ENCODE results near the gene THSD4. TPM values are rescaled to one million over a fixed set of nuclear protein-coding genes. Genes with fewer than 3 reads are reported as not detected.

Gene THSD4
- total and polyA plus RNA-seq, 9 of the 15 experiments (the other 6 are each of a cell fraction or from before 2014, with no cell fraction given), result 0.04 TPM; not detected in 5

- TF ChIP-seq ATF2 (CRISPR knock-in tag; IDR thresholded peaks at IDR 0.05) (no peak), CTBP1 (IDR thresholded peaks at IDR 0.05; ENCODE audit: borderline replicate concordance) (no peak), ARNT (IDR thresholded peaks at IDR 0.05) (no peak), MYBL2 (IDR thresholded peaks at IDR 0.05; ENCODE audit: low read depth) (no peak), MYBL2 (CRISPR knock-in tag; IDR thresholded peaks at IDR 0.05; ENCODE audit: borderline replicate concordance) (no peak), ELF1 (tag; IDR thresholded peaks at IDR 0.05) (no peak)
Measured at GRCh38 chr15:71111181-71111565, 4.1 kb upstream of the THSD4 start (continued).

GRCh38 chr15:71111950-71112349 lies 3.3 kb upstream of the THSD4 start:
- Histone ChIP-seq H3K4me3 (no peak overlapping the region), H3K27me3 (ENCODE audit: control insufficient read depth in 2 of 2, insufficient read depth in 2 of 2, low read length in 2 of 2) (peaks cover 9% of the 10 kb centered on the region in 2 experiments; a peak in 3 of 5 replicates), H3K27ac (ENCODE audit: extremely low read depth, low read depth, low read length) (no peak overlapping the region), H3K4me1 (replicated peaks in 1 of 2; ENCODE audit: control insufficient read depth in 2 of 2, insufficient read depth in 2 of 2, low read length in 2 of 2) (peaks cover 0 to 15% of the 10 kb centered on the region in 2 experiments; a peak in 2 of 5 replicates), H3K4me2 (ENCODE audit: insufficient read depth, low read length) (no peak overlapping the region), H3K9me3 (replicated peaks; ENCODE audit: control insufficient read depth, insufficient read depth, low read depth, low read length) (no peaks in the 10 kb centered on the region), H3K9me1 (ENCODE audit: control insufficient read depth, insufficient read depth, low read length) (no peaks in the 10 kb centered on the region), H3K9ac (ENCODE audit: insufficient read depth in 1 of 2, low read depth in 2 of 2, low read length in 2 of 2) (no peak overlapping the region), H4K20me1 (replicated peaks; ENCODE audit: control insufficient read depth, insufficient read depth, low read length) (0 out of 2 replicates have a peak, but pooled peaks cover 9% of the 10 kb centered on the region), H3K79me2 (ENCODE audit: control insufficient read depth, insufficient read depth, low read length) (no peaks in the 10 kb centered on the region), H2AFZ (ENCODE audit: low read depth, low read length) (no peak overlapping the region), H3K36me3 (ENCODE audit: control insufficient read depth, insufficient read depth, low read length) (no peaks in the 10 kb centered on the region)
- ATAC-seq (no peak), DNase-seq (ENCODE audit: extremely low read depth in 1 of 4, low spot score in 3 of 4) (no peak), FAIRE-seq (no peak)
- ChIA-PET POLR2A (no interaction called here), CTCF (ENCODE audit: low intra/inter-chr PET ratio) (no interaction called here)
- in situ Hi-C loops (cut with MboI), result loop anchor here (10.0 kb wide), 1 partner anchor 333 kb away; no protein-coding TSS in a partner anchor
- 0% methylated on average over 4 of the region's 4 CpGs for WGBS (ENCODE audit: insufficient coverage, low coverage, missing lambda C conversion rate)
- intact Hi-C loops (cut with micrococcal nuclease), result no loop called here
- no TSS peak for BruUV-seq (replicated peaks)
- TF ChIP-seq MTF1 (CRISPR knock-in tag; IDR thresholded peaks at IDR 0.05; ENCODE audit: borderline replicate concordance), result no peak
- no peak for TF ChIP-seq NR2C1 (IDR thresholded peaks at IDR 0.05)
- TF ChIP-seq NR2C1 (tag; IDR thresholded peaks at IDR 0.05), result no peak
- no peak for TF ChIP-seq DLX4 (CRISPR knock-in tag; IDR thresholded peaks at IDR 0.05)
- no peak for TF ChIP-seq THRA (IDR thresholded peaks at IDR 0.05)
- no peak for TF ChIP-seq CREB3L1 (IDR thresholded peaks at IDR 0.05; ENCODE audit: borderline replicate concordance, low read depth)
- TF ChIP-seq ZNF518B (CRISPR knock-in tag; IDR thresholded peaks at IDR 0.05), result no peak
